GM18858 (cell line): ENCODE measurements around the gene OR2M7.
"Not testable (repeated sequence)": the region's sequence is repeated elsewhere in the genome, so short reads cannot be mapped to it uniquely, and the experiment has no call there.

ENCODE experiments used
- ATAC-seq: cut with Tn5 transposase; IDR thresholded peaks from one replicate; pipeline ENCODE4 v1.9.1; 2021; ENCODE audit not compliant: unreplicated experiment

OR2M7 gene

GRCh38 chr1:248324468-248324867 lies at the start of gene OR2M7:
Gene OR2M7, minus strand, starts transcription at chr1:248324568. Its CDS starts 0 bp downstream, at chr1:248324568.
- no peak for ATAC-seq

- ATAC-seq, result no peak
Observed at GRCh38 chr1:248373761-248374160, 49.4 kb upstream of the OR2M7 start.

GRCh38 chr1:248372394-248372793 lies 48.0 kb upstream of the OR2M7 start:
- ATAC-seq, result peak; percentile 52

- ATAC-seq, result no peak
Observed at GRCh38 chr1:248366609-248367008, 42.2 kb upstream of the OR2M7 start.

GRCh38 chr1:248361121-248361715 lies 36.9 kb upstream of the OR2M7 start, which contains the start of gene OR2T4:
Gene OR2T4, plus strand, starts transcription at chr1:248361665. Its CDS starts 0 bp downstream, at chr1:248361665.
- no peak for ATAC-seq

- ATAC-seq, result no peak
Observed at GRCh38 chr1:248359415-248359814, 35.0 kb upstream of the OR2M7 start.

- ATAC-seq, result no peak
Observed at GRCh38 chr1:248348475-248348874, 24.1 kb upstream of the OR2M7 start, which contains the start of gene OR14C36. Gene OR14C36, plus strand, starts transcription at chr1:248348775. Its CDS starts 0 bp downstream, at chr1:248348775.

GRCh38 chr1:248343451-248343850 lies 19.1 kb upstream of the OR2M7 start:
- no peak for ATAC-seq

GRCh38 chr1:248316796-248317195 lies 7.6 kb downstream of the OR2M7 start:
- no peak for ATAC-seq

GRCh38 chr1:248306740-248307139 lies 17.6 kb downstream of the OR2M7 start:
- not testable (repeated sequence) for ATAC-seq

- ATAC-seq, result no peak
Observed at GRCh38 chr1:248306103-248306502, 18.3 kb downstream of the OR2M7 start.

GRCh38 chr1:248305672-248306071 lies 18.7 kb downstream of the OR2M7 start:
- ATAC-seq, result not testable (repeated sequence)

- ATAC-seq, result no peak
Observed at GRCh38 chr1:248303324-248303723, 21.0 kb downstream of the OR2M7 start, which contains the start of gene OR2T12. Gene OR2T12, minus strand, starts transcription at chr1:248303424. Its CDS starts 7,846 bp downstream, at chr1:248295578.

GRCh38 chr1:248288391-248288790 lies 36.0 kb downstream of the OR2M7 start:
- ATAC-seq, result no peak

- ATAC-seq, result no peak
Observed at GRCh38 chr1:248277876-248278275, 46.5 kb downstream of the OR2M7 start, which contains the start of gene OR2T33. Gene OR2T33, minus strand, starts transcription at chr1:248277976. Its CDS starts 4,162 bp downstream, at chr1:248273814.
